ENCODE data around the gene ERAL1.
"Not testable (repeated sequence)": the region's sequence is repeated elsewhere in the genome, so short reads cannot be mapped to it uniquely, and the experiment has no call there.

The ERAL1 gene

DNA sequence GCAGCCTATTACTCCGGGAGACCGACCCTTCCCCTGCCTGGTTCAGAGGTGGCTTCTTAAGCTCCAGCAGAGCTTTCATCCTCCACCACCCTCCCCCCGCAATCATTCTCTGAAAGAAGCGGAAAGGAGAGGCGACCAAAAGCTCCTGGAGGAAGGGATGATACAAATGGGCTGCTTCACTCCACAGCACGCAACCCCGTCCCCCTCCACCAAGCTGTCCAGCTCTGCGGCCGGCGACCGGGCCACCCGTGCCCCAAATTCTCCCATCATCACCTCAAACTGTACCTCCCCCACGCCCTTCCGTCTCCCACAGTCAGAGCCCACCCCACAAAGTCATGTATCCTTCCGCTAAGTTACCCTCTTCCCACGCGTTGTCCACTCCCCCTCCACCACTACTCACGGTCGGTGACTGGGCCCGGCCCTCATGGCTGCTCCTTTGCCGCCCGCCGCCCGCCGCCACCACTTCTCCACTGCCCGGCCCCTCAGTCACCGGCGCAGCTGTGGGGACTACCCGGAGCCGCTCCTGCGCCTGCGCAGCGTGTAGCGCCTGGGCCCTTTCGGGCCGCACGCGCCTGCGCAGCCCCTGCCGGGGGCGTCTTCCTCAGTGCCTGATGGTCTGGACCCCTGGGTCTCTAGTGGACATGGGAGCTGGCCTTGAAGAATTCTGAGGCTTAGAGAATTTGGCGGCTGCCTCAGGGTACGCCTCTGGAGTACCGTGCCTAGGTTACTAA, 12.4 kb upstream of the ERAL1 start, which contains the start of gene FAM222B:
FAM222B (minus strand) TSS at position 509 of the 731 bp plus-strand sequence. CDS start 76,123 bp downstream, outside the sequence.
- Histone ChIP-seq H3K4me3 (replicated peaks; ENCODE audit: insufficient read depth, low read length) (peak within 1 kb of the TSS; percentile 99), H3K27me3 (ENCODE audit: insufficient read depth, poor library complexity, severe bottlenecking) (no peaks in the 10 kb centered on the region), H3K27ac (replicated peaks) (peak within 1 kb of the TSS; percentile 63)
- TF ChIP-seq POLR2AphosphoS5 (IDR thresholded peaks at IDR 0.05; ENCODE audit: low read depth), result peak; percentile 70
- TF ChIP-seq, protein P1, sequence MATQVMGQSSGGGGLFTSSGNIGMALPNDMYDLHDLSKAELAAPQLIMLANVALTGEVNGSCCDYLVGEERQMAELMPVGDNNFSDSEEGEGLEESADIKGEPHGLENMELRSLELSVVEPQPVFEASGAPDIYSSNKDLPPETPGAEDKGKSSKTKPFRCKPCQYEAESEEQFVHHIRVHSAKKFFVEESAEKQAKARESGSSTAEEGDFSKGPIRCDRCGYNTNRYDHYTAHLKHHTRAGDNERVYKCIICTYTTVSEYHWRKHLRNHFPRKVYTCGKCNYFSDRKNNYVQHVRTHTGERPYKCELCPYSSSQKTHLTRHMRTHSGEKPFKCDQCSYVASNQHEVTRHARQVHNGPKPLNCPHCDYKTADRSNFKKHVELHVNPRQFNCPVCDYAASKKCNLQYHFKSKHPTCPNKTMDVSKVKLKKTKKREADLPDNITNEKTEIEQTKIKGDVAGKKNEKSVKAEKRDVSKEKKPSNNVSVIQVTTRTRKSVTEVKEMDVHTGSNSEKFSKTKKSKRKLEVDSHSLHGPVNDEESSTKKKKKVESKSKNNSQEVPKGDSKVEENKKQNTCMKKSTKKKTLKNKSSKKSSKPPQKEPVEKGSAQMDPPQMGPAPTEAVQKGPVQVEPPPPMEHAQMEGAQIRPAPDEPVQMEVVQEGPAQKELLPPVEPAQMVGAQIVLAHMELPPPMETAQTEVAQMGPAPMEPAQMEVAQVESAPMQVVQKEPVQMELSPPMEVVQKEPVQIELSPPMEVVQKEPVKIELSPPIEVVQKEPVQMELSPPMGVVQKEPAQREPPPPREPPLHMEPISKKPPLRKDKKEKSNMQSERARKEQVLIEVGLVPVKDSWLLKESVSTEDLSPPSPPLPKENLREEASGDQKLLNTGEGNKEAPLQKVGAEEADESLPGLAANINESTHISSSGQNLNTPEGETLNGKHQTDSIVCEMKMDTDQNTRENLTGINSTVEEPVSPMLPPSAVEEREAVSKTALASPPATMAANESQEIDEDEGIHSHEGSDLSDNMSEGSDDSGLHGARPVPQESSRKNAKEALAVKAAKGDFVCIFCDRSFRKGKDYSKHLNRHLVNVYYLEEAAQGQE (IDR thresholded peaks at IDR 0.05; ENCODE audit: insufficient replicate concordance, low read depth), result no peak
- TF ChIP-seq SPI1 (IDR thresholded peaks at IDR 0.05; ENCODE audit: borderline replicate concordance, low read depth), result peak; percentile 26; the same call in 1 of the 2 replicates
- peak; percentile 70 to 84 for DNase-seq (ENCODE audit: low read depth in 1 of 2, low spot score in 1 of 2)

DNA sequence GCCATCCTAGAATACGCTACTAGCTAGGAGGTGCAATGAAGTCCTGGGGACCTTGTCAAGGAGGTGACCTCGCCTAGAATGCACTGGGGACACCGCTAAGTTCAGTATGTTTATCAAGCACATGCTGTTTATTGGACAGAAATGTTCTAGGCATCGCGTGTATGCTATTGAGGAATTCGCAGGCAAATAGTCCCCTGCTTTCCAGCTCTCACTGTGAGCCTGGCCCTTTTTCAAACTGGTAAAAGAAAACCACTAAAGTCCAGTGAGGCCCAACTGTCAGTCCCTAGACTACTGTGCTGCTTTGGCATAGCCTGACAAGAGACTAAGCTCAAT, 11.0 kb upstream of the ERAL1 start:
- no peak overlapping the region for H3K27ac ChIP-seq (replicated peaks)
- no peak for DNase-seq (ENCODE audit: low read depth in 1 of 2, low spot score in 1 of 2)
- TF ChIP-seq, protein P1 (IDR thresholded peaks at IDR 0.05; ENCODE audit: insufficient replicate concordance, low read depth), result no peak
- TF ChIP-seq SPI1 (IDR thresholded peaks at IDR 0.05; ENCODE audit: borderline replicate concordance, low read depth), result no peak
- TF ChIP-seq, protein P2, sequence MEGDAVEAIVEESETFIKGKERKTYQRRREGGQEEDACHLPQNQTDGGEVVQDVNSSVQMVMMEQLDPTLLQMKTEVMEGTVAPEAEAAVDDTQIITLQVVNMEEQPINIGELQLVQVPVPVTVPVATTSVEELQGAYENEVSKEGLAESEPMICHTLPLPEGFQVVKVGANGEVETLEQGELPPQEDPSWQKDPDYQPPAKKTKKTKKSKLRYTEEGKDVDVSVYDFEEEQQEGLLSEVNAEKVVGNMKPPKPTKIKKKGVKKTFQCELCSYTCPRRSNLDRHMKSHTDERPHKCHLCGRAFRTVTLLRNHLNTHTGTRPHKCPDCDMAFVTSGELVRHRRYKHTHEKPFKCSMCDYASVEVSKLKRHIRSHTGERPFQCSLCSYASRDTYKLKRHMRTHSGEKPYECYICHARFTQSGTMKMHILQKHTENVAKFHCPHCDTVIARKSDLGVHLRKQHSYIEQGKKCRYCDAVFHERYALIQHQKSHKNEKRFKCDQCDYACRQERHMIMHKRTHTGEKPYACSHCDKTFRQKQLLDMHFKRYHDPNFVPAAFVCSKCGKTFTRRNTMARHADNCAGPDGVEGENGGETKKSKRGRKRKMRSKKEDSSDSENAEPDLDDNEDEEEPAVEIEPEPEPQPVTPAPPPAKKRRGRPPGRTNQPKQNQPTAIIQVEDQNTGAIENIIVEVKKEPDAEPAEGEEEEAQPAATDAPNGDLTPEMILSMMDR (IDR thresholded peaks at IDR 0.05; ENCODE audit: insufficient read depth, low read length), result no peak
- TF ChIP-seq POLR2AphosphoS5 (IDR thresholded peaks at IDR 0.05; ENCODE audit: low read depth), result no peak
- TF ChIP-seq GABPA (IDR thresholded peaks at IDR 0.05; ENCODE audit: low read depth), result no peak
- H3K4me3 ChIP-seq (replicated peaks; ENCODE audit: insufficient read depth, low read length), result no peak overlapping the region
- H3K27me3 ChIP-seq (ENCODE audit: insufficient read depth, poor library complexity, severe bottlenecking), result no peaks in the 10 kb centered on the region

DNA sequence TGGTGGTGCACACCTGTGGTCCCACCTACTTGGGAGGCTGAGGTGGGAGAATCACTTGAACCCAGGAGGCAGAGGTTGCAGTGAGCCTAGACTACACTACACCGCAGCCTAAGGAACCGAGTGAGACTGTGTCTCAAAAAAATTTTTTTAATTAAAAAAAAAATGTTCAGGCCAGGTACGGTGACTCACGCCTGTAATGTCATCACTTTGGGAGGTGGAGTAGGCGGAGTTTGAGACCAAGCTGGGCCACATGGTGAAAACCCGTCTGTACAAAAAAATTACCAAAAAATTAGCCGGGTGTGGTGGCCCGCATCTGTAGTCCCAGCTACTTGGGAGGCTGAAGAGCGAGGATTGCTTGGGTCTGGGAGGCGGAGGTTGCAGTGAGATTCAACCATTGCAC, 8.6 kb upstream of the ERAL1 start:
- Histone ChIP-seq H3K27me3 (ENCODE audit: insufficient read depth, poor library complexity, severe bottlenecking) (no peaks in the 10 kb centered on the region), H3K4me3 (replicated peaks; ENCODE audit: insufficient read depth, low read length) (no peak overlapping the region), H3K27ac (replicated peaks) (no peak overlapping the region)
- no peak for DNase-seq (ENCODE audit: low read depth in 1 of 2, low spot score in 1 of 2)
- no peak for TF ChIP-seq SPI1 (IDR thresholded peaks at IDR 0.05; ENCODE audit: borderline replicate concordance, low read depth)
- TF ChIP-seq, protein P1 (IDR thresholded peaks at IDR 0.05; ENCODE audit: insufficient replicate concordance, low read depth), result no peak
- no peak for TF ChIP-seq POLR2AphosphoS5 (IDR thresholded peaks at IDR 0.05; ENCODE audit: low read depth)
- no peak for TF ChIP-seq GABPA (IDR thresholded peaks at IDR 0.05; ENCODE audit: low read depth)
- TF ChIP-seq, protein P2 (IDR thresholded peaks at IDR 0.05; ENCODE audit: insufficient read depth, low read length), result no peak

DNA sequence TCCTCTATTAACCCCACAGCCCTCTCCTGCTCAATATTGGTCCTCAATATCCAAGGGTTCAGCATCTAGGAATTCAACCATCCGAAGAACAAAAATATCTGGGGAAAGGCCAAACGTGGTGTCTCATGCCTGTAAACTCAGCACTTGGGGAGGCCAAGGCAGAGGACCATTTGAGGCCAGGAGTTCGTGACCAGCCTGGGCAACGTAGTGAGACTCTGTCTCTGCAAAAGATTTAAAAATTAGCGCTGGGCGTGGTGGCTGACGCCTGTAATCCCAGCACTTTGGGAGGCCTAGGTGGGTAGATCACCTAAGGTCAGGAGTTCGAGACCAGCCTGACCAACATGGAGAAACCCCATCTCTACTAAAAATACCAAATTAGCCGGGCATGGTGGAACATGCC, 8.1 kb upstream of the ERAL1 start:
- not testable (repeated sequence) for DNase-seq (ENCODE audit: low read depth in 1 of 2, low spot score in 1 of 2); H3K27me3 ChIP-seq (ENCODE audit: insufficient read depth, poor library complexity, severe bottlenecking); H3K4me3 ChIP-seq (replicated peaks; ENCODE audit: insufficient read depth, low read length); H3K27ac ChIP-seq (replicated peaks)
